Measurements from ENCODE around the gene ZBTB16. TPM values are rescaled to one million over a fixed set of nuclear protein-coding genes. Genes with fewer than 3 reads are reported as not detected.

The ZBTB16 gene
- total RNA-seq, 2 experiments from 2014 or later: 19.1 to 20.6 TPM

- H3K27me3 ChIP-seq (ENCODE audit: control insufficient read depth in 1 of 2, insufficient read depth in 2 of 2, low read length in 2 of 2): no peaks in the 10 kb centered on the region
- CTCF ChIA-PET: interaction anchor here (1.3 kb wide), 1 partner anchor 29 kb away, joined by 3 read pairs; no protein-coding TSS in a partner anchor
- Mint-ChIP-seq H3K27me3 (no peaks in the 10 kb centered on the region), H3K9me3 (no peaks in the 10 kb centered on the region), H3K27ac (no peak overlapping the region), H3K36me3 (ENCODE audit: low read depth) (no peaks in the 10 kb centered on the region), H3K4me3 (no peak overlapping the region), H3K4me1 (ENCODE audit: low read depth) (peaks cover 32% of the 10 kb centered on the region)
- no peaks in the 10 kb centered on the region for H3K36me3 ChIP-seq (ENCODE audit: insufficient read depth, low read length)
- peaks cover 18% of the 10 kb centered on the region for H3K4me1 ChIP-seq (ENCODE audit: insufficient read depth, low read length)
- H3K9me3 ChIP-seq (ENCODE audit: control insufficient read depth in 1 of 2, insufficient read depth in 1 of 2, low read length in 2 of 2): no peaks in the 10 kb centered on the region
- POLR2A ChIA-PET: no interaction called here
- intact Hi-C loops (cut with DNase I, micrococcal nuclease): no loop called here
- no peak for ATAC-seq (ENCODE audit: poor library complexity)
- no peak for TF ChIP-seq CTCF (IDR thresholded peaks at IDR 0.05)
- H3K27ac ChIP-seq (ENCODE audit: low read depth in 1 of 2, low read length in 2 of 2): no peak overlapping the region
- DNase-seq: no peak
- no peak overlapping the region for H3K4me3 ChIP-seq (ENCODE audit: low read length)
Observed at GRCh38 chr11:114145166-114145775, 85.8 kb downstream of the ZBTB16 start.

DNA sequence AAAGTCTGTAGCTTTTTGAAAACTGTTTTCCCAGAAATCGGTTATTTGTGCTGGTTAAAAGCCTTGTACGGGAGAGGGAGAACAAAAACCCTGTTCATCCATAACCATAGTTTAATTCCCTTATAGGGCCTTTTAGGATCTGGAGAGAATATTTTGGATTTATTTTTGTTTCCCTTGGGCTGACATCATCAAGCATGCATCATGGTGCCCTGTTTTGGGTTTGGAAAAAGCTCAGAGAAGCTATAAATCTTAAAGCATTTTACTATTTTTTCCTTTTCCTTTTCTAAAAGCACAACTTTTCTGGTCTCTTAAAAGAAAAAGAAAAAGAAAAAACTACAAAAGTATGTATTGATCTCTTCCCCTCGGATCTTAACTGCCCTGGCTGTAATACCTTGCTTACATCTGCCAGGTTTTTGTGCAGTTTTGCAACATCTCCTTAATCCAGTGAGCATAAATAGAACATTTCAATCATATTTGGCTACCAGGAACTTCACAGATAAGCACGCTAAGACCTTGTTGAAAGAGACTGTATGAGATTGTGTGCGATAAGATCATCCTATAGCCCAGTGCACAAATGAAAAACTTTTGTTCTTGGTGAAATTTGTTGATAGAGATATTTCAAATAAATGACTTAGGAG lies 88.0 kb downstream of the ZBTB16 start:
- Mint-ChIP-seq H3K27ac (no peak overlapping the region), H3K9me3 (no peaks in the 10 kb centered on the region), H3K4me1 (ENCODE audit: low read depth) (peaks cover 36% of the 10 kb centered on the region), H3K27me3 (no peaks in the 10 kb centered on the region), H3K36me3 (ENCODE audit: low read depth) (no peaks in the 10 kb centered on the region), H3K4me3 (no peak overlapping the region)
- Histone ChIP-seq H3K27me3 (ENCODE audit: control insufficient read depth in 1 of 2, insufficient read depth in 2 of 2, low read length in 2 of 2) (no peaks in the 10 kb centered on the region), H3K4me3 (ENCODE audit: low read length) (no peak overlapping the region), H3K9me3 (ENCODE audit: control insufficient read depth in 1 of 2, insufficient read depth in 1 of 2, low read length in 2 of 2) (no peaks in the 10 kb centered on the region), H3K4me1 (ENCODE audit: insufficient read depth, low read length) (peaks cover 18% of the 10 kb centered on the region), H3K36me3 (ENCODE audit: insufficient read depth, low read length) (no peaks in the 10 kb centered on the region), H3K27ac (ENCODE audit: low read depth in 1 of 2, low read length in 2 of 2) (no peak overlapping the region)
- ChIA-PET POLR2A (interaction anchor here (1.0 kb wide), 1 partner anchor 12 kb away, joined by 4 read pairs; no protein-coding TSS in a partner anchor), CTCF (no interaction called here)
- DNase-seq: no peak
- TF ChIP-seq CTCF (IDR thresholded peaks at IDR 0.05): no peak
- intact Hi-C loops (cut with DNase I, micrococcal nuclease): no loop called here
- ATAC-seq (ENCODE audit: poor library complexity): no peak

DNA sequence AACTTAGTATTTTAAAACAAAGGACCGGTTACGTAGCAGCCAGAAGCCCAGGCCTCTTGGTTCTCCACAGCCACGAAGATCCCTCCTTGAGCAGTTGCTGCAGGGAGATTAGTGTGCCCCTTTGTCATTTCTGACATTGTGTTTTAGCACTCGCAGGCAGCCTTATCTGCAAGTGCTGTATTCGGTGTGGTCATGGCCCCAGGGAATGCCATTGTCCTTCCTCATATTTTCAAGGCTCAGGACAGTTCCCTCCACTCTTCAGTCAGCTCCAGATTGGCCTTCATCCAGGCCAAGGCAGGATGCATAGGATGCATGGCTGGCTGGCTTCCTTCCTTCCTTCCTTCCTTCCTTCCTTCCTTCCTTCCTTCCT lies 88.5 kb downstream of the ZBTB16 start:
- H3K9me3 ChIP-seq (ENCODE audit: control insufficient read depth in 1 of 2, insufficient read depth in 1 of 2, low read length in 2 of 2): no peaks in the 10 kb centered on the region
- no peak overlapping the region for H3K4me3 ChIP-seq (ENCODE audit: low read length)
- H3K36me3 Mint-ChIP-seq (ENCODE audit: low read depth): no peaks in the 10 kb centered on the region
- no peaks in the 10 kb centered on the region for H3K27me3 Mint-ChIP-seq
- H3K4me3 Mint-ChIP-seq: no peak overlapping the region
- H3K27me3 ChIP-seq (ENCODE audit: control insufficient read depth in 1 of 2, insufficient read depth in 2 of 2, low read length in 2 of 2): no peaks in the 10 kb centered on the region
- ChIA-PET CTCF (no interaction called here), POLR2A (interaction anchor here (2.0 kb wide), 1 partner anchor 12 kb away, joined by 7 read pairs; no protein-coding TSS in a partner anchor)
- ATAC-seq (ENCODE audit: poor library complexity) (no peak), DNase-seq (no peak)
- H3K4me1 Mint-ChIP-seq (ENCODE audit: low read depth): peaks cover 38% of the 10 kb centered on the region
- intact Hi-C loops (cut with DNase I, micrococcal nuclease): no loop called here
- no peak for TF ChIP-seq CTCF (IDR thresholded peaks at IDR 0.05)
- H3K9me3 Mint-ChIP-seq: no peaks in the 10 kb centered on the region
- peaks cover 17% of the 10 kb centered on the region for H3K4me1 ChIP-seq (ENCODE audit: insufficient read depth, low read length)
- H3K36me3 ChIP-seq (ENCODE audit: insufficient read depth, low read length): no peaks in the 10 kb centered on the region
- H3K27ac ChIP-seq (ENCODE audit: low read depth in 1 of 2, low read length in 2 of 2): no peak overlapping the region
- H3K27ac Mint-ChIP-seq: no peak overlapping the region
